Hepatocyte (in vitro differentiated cells): ENCODE results near the gene ADD1.

Experiments
- EZH2 ChIP-seq: fragments of 200-600 bp; sonication (generic); IDR thresholded peaks from 2 replicates; pipeline ENCODE4 v1.6.1; 2016; ENCODE audit warnings: antibody characterized with exemption, mild to moderate bottlenecking, borderline replicate concordance
- TF ChIP-seq, protein P1 (sequence below): fragments of 200-600 bp; sonication (generic); IDR thresholded peaks from 2 replicates; pipeline ENCODE4 v1.5.1; 2016; ENCODE audit warnings: antibody characterized with exemption, mild to moderate bottlenecking; ENCODE audit not compliant: poor library complexity

DNA sequence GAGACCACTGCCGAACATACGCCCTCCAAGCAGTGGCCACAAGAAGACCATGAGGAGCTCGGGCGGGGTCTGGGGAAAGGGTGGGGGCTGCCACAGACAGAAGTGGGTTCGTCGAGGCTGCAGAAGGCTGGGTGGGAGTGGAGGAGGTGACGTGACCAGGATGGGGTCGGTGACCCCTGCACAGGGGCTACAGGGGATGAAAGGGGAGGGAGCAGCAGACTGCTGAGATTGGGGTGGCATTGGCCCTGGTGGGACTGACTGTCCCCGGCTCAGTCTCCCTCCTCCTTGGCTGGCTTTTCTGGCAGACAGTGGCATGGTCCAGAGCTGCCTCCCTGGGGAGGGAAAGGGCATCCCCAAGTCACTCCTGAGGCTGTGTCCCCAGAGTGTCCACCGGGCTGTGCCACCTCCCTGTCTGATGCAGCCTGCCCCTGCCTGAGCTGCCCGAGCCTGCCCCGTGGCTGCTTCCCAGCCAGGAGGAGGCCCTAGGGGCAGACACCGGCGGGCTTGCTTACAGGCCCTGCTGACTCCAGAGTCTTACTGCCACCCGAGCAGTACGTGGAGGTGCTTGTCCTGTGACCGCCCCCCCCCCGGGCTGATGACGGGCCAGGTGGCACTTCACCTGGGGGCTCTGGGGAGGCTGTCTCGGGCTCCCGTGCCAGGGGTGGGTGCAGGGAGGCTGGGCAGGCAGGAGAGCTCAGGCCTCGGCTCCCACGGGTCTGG, 43.5 kb upstream of the ADD1 start:
- TF ChIP-seq, protein P1, sequence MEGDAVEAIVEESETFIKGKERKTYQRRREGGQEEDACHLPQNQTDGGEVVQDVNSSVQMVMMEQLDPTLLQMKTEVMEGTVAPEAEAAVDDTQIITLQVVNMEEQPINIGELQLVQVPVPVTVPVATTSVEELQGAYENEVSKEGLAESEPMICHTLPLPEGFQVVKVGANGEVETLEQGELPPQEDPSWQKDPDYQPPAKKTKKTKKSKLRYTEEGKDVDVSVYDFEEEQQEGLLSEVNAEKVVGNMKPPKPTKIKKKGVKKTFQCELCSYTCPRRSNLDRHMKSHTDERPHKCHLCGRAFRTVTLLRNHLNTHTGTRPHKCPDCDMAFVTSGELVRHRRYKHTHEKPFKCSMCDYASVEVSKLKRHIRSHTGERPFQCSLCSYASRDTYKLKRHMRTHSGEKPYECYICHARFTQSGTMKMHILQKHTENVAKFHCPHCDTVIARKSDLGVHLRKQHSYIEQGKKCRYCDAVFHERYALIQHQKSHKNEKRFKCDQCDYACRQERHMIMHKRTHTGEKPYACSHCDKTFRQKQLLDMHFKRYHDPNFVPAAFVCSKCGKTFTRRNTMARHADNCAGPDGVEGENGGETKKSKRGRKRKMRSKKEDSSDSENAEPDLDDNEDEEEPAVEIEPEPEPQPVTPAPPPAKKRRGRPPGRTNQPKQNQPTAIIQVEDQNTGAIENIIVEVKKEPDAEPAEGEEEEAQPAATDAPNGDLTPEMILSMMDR: no peak
- TF ChIP-seq EZH2: no peak
